GM10847 (cell line): ENCODE data around the gene STOML1.

ENCODE experiments used
- POLR2A ChIP-seq: IDR thresholded peaks from 2 replicates; pipeline ENCODE4 v1.6.1; 2011; ENCODE audit not compliant: insufficient read length; ENCODE audit errors: extremely low read depth

STOML1 gene

DNA sequence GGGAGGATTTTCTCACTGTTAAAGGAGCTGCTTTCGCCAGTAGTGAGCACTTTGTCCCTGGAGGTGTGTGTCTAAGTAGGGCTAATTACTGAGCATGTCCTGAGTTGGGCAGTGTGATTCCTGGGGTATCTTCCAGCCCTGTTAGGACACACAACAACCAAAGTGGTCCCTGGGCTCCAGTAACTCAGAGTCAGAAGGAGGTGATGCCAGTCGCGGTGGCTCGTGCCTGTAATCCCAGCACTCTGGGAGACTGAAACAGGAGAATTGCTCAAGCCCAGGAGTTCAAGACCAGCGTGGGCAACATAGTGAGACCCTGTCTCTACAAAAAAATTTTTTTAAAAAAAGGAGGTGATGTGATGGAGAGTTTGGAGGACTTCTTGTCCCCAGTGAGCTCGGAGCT lies 40.0 kb upstream of the STOML1 start:
- no peak for TF ChIP-seq POLR2A

GRCh38 chr15:74028646-74029045 lies 36.6 kb upstream of the STOML1 start:
- TF ChIP-seq POLR2A, result no peak

- TF ChIP-seq POLR2A, result no peak
Observed at GRCh38 chr15:74027688-74028087, 35.6 kb upstream of the STOML1 start.

- no peak for TF ChIP-seq POLR2A
Observed at GRCh38 chr15:74025436-74025835, 33.3 kb upstream of the STOML1 start.

DNA sequence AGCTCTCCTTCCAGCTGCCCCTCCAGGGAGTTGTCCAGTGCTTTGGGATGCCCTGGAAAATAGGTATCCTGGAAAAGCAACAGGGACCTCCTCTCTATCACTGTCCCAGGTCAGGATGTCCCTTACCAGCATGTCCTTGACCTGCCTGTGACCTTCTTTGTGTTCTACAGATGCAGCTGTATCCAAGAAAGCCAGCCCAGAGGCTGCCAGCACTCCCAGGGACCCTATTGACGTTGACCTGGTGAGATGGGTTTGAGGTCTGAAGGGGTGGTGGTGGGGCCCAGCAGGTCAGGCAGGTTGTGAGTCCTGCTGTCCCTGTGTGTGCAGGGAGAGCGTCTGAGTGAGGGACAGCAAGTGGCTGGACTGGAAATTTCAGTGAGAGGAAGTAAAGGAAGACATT lies 32.6 kb upstream of the STOML1 start:
- TF ChIP-seq POLR2A, result no peak

DNA sequence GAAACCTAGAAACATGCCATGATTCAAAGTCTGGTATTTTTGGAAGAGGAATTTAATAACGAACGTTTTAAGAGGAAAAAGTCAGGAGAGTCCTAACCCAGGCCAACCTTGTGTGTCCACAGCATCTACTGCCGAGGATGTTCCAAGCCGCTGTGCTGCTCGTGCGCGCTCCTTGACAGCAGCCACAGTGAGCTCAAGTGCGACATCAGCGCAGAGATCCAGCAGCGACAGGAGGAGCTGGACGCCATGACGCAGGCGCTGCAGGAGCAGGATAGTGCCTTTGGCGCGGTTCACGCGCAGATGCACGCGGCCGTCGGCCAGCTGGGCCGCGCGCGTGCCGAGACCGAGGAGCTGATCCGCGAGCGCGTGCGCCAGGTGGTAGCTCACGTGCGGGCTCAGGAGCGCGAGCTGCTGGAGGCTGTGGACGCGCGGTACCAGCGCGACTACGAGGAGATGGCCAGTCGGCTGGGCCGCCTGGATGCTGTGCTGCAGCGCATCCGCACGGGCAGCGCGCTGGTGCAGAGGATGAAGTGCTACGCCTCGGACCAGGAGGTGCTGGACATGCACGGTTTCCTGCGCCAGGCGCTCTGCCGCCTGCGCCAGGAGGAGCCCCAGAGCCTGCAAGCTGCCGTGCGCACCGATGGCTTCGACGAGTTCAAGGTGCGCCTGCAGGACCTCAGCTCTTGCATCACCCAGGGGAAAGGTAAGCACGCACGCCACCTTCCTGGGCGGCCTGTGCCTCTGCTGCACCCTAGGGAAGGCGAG lies 30.8 kb upstream of the STOML1 start:
- TF ChIP-seq POLR2A, result no peak

DNA sequence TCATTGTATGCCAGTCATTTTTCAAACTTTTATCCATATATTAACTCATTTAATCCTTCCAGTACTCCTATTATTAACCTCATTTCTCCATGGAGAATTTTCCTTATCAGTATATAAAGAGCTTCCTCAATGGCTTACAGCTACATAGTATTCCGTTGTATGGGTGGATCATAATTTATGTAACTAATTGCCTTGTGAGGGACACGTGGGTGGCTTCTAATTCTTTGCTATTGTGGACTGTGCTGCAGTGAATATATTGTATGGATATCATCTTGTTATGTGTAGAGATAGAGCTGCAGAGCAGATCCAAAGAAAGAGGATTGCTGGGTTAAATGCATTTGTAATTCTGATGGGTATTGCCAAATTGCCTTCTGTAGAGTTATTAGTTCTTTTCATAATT lies 27.6 kb upstream of the STOML1 start:
- no peak for TF ChIP-seq POLR2A

- no peak for TF ChIP-seq POLR2A
Observed at GRCh38 chr15:74013374-74013894, 21.3 kb upstream of the STOML1 start.

DNA sequence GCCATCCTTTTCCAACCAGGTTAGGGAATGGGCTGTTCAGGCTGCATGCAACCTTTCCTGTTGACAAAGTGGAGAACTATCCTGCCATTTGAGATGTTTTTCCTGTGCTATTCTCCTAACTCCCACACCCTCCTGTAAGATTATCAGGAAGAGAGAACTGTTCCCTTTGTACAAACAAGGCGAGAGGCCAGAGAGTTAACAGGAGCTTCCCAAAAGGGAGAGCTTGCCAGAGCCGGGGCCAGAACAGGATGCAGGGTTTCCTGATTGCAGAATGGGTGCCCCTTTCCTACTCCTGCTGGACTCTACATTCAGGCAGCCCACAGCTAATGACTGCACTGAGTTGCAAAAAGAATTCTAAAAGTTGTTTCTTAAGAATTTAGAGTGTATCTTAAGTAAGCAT lies 19.5 kb upstream of the STOML1 start:
- no peak for TF ChIP-seq POLR2A

- TF ChIP-seq POLR2A, result no peak
Observed at GRCh38 chr15:74010929-74011540, 18.9 kb upstream of the STOML1 start.

DNA sequence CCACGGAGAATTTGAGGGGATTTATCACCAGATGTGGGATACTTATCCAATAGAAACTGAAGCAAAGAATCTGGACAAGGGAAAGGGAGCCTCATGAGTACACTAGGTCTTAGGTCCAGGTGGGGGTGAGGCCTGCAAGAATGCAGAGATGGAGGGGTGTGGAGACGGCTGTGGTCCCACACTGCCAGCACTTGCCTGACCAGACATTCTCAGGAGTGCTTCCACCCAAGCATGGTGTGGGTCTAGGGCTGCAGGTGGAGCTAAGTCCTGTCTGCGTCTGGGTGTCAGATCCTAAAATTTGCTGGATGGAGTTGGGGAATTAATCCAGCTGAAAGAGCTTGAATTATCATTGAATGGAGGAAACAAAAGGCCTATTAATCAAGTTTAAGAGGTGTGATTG lies 16.8 kb upstream of the STOML1 start:
- TF ChIP-seq POLR2A, result no peak

GRCh38 chr15:74007820-74008371 lies 15.8 kb upstream of the STOML1 start:
- TF ChIP-seq POLR2A, result no peak

DNA sequence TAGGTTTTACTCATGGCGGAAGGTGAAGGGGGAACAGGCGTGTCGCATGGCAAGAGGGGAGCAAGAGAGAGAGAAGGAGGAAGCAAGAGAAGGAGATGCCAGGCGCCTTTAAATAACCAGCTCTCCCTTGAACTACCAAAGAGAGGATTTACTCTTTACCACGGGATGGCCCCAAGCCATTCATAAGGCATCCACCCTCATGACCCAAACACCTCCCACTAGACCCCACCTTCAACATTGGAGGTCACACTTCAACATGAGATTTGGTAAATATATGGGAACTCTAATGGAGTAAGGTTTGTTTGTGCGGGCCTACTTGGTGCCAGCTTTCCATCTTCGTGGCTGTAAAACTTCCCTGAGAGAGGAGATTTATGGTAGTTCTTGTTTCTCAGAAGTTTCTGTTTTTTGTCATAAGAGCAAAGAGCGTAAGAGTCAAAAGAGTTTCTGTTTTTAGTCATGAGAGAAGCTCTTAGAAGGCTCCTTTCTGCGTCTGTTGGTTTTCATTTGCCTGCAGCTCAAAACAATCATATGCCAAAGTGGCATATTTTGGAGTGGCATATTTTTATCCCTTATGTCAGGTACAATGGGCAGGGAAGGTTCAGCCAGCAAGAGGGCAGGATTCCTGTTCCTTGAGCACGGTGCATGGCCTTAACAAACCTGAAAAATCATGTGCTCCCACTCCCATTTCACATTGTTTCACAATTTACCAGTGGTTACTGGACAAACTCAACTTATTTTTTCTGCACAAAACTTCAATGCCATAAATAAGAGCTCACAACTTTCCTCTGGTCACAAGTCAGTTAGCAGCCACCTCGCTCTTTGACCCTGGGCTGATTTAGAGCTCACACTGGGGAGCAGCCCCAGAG lies 14.9 kb upstream of the STOML1 start:
- TF ChIP-seq POLR2A, result no peak

DNA sequence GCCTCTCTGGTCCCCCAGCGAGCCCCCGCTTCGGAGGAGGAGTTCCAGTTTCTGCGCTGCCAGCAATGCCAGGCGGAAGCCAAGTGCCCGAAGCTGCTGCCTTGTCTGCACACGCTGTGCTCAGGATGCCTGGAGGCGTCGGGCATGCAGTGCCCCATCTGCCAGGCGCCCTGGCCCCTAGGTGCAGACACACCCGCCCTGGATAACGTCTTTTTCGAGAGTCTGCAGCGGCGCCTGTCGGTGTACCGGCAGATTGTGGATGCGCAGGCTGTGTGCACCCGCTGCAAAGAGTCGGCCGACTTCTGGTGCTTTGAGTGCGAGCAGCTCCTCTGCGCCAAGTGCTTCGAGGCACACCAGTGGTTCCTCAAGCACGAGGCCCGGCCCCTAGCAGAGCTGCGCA lies 5.9 kb upstream of the STOML1 start:
- no peak for TF ChIP-seq POLR2A

GRCh38 chr15:73996939-73997338 lies 4.8 kb upstream of the STOML1 start:
- no peak for TF ChIP-seq POLR2A
